Ascending aorta (tissue), 2 donors: ENCODE data around the gene RBM39. TPM values are rescaled to one million over a fixed set of nuclear protein-coding genes. Genes with fewer than 3 reads are reported as not detected.
"Not testable (repeated sequence)": the region's sequence is repeated elsewhere in the genome, so short reads cannot be mapped to it uniquely, and the experiment has no call there.

Experiments used
- DNase-seq, 2 donors: peaks; one replicate each; pipeline ENCODE4 v3.0.0-alpha.2; 2019; ENCODE audit warnings: low spot score in 2 of 2
- H3K27ac ChIP-seq, 2 donors: fragments of 200-600 bp; sonication (generic); one replicate each; pipeline ENCODE4 v1.5.1; 2016 to 2017; ENCODE audit warnings: mild to moderate bottlenecking in 1 of 2
- H3K27me3 ChIP-seq: fragments of 200-600 bp; sonication (generic); one replicate; pipeline ENCODE4 v1.5.1; 2017
- H3K36me3 ChIP-seq, 2 donors: fragments of 200-600 bp; sonication (generic); one replicate each; pipeline ENCODE4 v1.5.1; 2016
- H3K4me1 ChIP-seq, 2 donors: fragments of 200-600 bp; sonication (generic); one replicate each; pipeline ENCODE4 v1.5.1; 2016 to 2017; ENCODE audit warnings: mild to moderate bottlenecking in 1 of 2
- H3K4me3 ChIP-seq, 2 donors: fragments of 200-600 bp; sonication (generic); one replicate each; pipeline ENCODE4 v1.5.1; 2016 to 2017; ENCODE audit warnings: mild to moderate bottlenecking in 1 of 2
- H3K9me3 ChIP-seq, 2 donors: fragments of 200-600 bp; sonication (generic); one replicate each; pipeline ENCODE4 v1.5.1; 2016
- intact Hi-C: fragments of 100-400 bp; cut with DNase I; formaldehyde crosslinking; loops from one replicate; pipeline ENCODE4 v1.15.1; 2023
- total RNA-seq: library from RNA; depleted of rRNA; stranded (reverse); fragments of >200 nt; gene quantifications from one replicate; pipeline ENCODE4 v1.1.0, GENCODE V29; 2016
- TF ChIP-seq, protein P1 (sequence below), 3 experiments: fragments of 200-600 bp in 2 of 3; fragments of 450-650 bp in 1 of 3; sonication (generic) in 2 of 3; IDR thresholded peaks; one replicate each; pipeline ENCODE4 v1.5.1; 2016 to 2019; ENCODE audit warnings: antibody characterized with exemption in 3 of 3, mild to moderate bottlenecking in 1 of 3, moderate library complexity in 1 of 3

Gene RBM39
- total RNA-seq, 1 donor from 2014 or later: 232 TPM

DNA sequence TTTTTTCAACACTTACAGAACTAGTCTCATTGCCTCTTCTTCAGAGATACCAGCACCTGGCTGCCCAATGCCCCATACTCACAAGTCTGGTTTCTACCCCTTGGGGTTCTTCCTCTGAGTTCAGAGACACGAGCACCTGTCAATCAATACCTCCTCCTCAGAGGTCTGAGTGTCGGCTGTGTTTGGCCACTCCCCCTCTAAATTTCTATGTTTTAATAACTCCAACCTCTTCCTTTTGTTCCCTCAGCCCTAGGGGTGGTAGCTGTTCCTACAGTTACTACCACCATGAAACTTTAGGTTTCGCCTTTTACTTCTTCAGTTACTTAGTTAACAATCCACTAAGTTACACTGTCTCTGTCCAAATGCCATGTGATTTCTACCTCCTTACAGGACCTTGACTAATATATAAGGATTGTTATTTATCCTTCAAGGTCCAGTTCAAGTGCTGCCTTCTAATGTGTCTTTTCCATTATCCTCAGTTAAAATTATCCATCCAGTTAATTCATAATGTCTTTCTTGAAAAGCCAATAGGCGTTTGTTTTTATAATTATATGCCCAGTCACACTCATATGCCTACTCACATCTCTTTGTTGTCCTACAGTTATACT is 15.1 kb upstream of the RBM39 start:
- no peaks in the 10 kb centered on the region for H3K4me1 ChIP-seq
- no peaks in the 10 kb centered on the region for H3K27me3 ChIP-seq
- no peaks in the 10 kb centered on the region for H3K36me3 ChIP-seq
- H3K9me3 ChIP-seq: no peaks in the 10 kb centered on the region
- DNase-seq: no peak
- H3K4me3 ChIP-seq: no peak overlapping the region
- no peak overlapping the region for H3K27ac ChIP-seq
- TF ChIP-seq, protein P1, sequence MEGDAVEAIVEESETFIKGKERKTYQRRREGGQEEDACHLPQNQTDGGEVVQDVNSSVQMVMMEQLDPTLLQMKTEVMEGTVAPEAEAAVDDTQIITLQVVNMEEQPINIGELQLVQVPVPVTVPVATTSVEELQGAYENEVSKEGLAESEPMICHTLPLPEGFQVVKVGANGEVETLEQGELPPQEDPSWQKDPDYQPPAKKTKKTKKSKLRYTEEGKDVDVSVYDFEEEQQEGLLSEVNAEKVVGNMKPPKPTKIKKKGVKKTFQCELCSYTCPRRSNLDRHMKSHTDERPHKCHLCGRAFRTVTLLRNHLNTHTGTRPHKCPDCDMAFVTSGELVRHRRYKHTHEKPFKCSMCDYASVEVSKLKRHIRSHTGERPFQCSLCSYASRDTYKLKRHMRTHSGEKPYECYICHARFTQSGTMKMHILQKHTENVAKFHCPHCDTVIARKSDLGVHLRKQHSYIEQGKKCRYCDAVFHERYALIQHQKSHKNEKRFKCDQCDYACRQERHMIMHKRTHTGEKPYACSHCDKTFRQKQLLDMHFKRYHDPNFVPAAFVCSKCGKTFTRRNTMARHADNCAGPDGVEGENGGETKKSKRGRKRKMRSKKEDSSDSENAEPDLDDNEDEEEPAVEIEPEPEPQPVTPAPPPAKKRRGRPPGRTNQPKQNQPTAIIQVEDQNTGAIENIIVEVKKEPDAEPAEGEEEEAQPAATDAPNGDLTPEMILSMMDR (IDR thresholded peaks at IDR 0.05): no peak
- intact Hi-C loops: no loop called here

DNA sequence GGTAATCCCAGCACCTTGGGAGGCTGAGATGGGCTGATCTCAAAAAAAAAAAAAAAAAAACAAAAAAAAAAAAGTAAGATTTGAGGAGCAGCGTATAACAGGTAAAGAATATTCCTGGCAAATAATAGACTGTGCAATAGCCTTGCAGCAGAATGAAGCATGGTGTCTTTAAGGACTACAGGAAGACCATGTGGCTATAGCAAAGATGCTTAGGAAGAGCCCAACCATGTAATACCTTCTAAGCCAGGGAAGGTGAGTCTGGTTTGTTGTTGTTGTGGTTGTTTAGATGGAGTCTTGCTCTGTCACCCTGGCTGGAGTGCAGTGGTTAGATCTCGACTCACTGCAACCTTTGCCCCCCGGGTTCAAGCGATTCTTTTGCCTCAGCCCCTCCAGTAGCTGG is 14.3 kb upstream of the RBM39 start:
- Histone ChIP-seq H3K9me3 (no peaks in the 10 kb centered on the region), H3K27ac (no peak overlapping the region), H3K27me3 (no peaks in the 10 kb centered on the region), H3K4me3 (no peak overlapping the region), H3K4me1 (no peaks in the 10 kb centered on the region), H3K36me3 (no peaks in the 10 kb centered on the region)
- TF ChIP-seq, protein P1 (IDR thresholded peaks at IDR 0.05): no peak
- DNase-seq: no peak
- intact Hi-C loops: no loop called here

DNA sequence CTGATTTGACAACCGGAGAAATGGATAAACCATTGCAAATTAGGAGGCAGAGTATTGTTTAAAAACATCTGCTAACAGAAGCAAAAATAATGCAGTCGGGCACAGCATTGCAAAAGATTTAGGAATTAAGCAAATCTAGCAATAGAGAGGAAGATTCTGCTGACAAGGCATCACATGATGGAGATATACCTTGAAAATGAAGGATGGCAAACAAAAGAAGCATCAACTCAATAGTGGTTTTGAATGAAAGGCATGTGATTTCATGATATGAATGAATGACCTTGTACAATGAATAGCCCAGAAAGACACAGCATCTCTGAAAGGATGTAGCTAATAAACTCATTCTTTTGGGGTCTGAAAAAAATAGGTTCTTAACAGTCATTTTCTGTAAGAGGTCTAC is 8.6 kb upstream of the RBM39 start:
- intact Hi-C loops: no loop called here
- no peaks in the 10 kb centered on the region for H3K27me3 ChIP-seq
- no peaks in the 10 kb centered on the region for H3K9me3 ChIP-seq
- H3K4me3 ChIP-seq: no peak overlapping the region
- TF ChIP-seq, protein P1 (IDR thresholded peaks at IDR 0.05): no peak
- no peaks in the 10 kb centered on the region for H3K36me3 ChIP-seq
- no peaks in the 10 kb centered on the region for H3K4me1 ChIP-seq
- DNase-seq: no peak
- H3K27ac ChIP-seq: no peak overlapping the region

DNA sequence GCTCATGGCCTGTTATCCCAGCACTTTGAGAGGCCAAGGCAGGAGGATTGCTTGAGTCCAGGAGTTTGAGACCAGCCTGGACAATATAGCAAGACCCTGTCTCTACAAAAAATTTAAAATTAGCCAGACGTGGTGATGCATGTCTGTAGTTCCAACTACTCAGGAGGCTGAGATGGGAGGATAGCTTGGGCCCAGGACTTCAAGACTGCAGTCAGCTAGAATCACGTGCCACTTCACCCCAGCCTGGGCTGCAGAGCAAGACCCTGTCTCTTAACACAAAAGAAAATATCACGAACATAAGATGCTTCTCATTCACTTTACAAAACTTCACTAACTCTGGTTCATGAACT is 2.4 kb upstream of the RBM39 start:
- not testable (repeated sequence) for H3K27me3 ChIP-seq, H3K4me3 ChIP-seq, DNase-seq, H3K9me3 ChIP-seq
- Histone ChIP-seq H3K27ac (peak overlapping the region; percentile 90 to 97), H3K4me1 (peaks cover 4 to 14% of the 10 kb centered on the region in 2 donors), H3K36me3 (peaks cover 5 to 13% of the 10 kb centered on the region in 2 donors)
- intact Hi-C loops: loop anchor here (5.0 to 10.0 kb wide), 2 partner anchors 42 to 1040 kb away; partner anchors contain the start of gene TP53INP2

DNA sequence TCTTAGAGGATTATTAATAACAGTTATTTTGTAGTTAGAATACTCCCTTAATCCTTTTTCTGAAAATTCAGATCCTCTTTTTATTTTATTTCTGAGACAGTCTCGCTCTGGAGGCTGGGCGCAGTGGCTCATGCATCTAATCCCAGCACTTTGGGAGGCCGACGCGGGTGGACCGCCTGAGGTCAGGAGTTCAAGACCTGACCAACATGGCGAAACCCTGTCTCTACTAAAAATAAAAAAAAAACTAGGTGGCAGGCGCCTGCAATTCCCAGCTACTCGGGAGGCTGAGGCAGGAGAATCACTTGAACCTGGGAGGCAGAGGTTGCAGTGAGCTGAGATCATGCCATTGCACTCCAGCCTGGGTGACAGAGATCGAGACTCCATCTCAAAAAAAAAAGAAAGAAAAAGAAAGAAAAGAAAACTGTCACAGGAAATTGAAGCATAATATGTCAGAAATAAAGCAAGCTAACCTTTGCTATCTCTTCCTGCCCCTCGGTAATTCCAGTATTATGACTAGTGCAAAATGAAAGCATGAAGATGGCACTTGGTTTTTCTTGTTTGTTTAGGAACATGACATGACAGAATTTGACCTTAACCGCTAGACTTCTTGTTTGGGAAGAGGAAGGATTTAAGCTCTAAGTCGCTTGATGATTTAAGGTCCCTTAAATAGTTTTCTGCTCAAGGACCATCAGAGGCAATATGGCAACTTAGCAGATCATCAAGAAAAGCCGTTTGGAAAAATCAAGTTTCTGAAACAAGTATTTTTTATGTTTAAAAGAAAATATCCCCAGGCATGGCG is 1.8 kb upstream of the RBM39 start:
- peak overlapping the region in 1 of 2 donors; percentile 61 for H3K4me3 ChIP-seq
- H3K9me3 ChIP-seq: no peaks in the 10 kb centered on the region
- peaks cover 6 to 19% of the 10 kb centered on the region in 2 donors for H3K36me3 ChIP-seq
- peak overlapping the region; percentile 90 to 97 for H3K27ac ChIP-seq
- H3K4me1 ChIP-seq: peaks cover 5 to 19% of the 10 kb centered on the region in 2 donors
- TF ChIP-seq, protein P1 (IDR thresholded peaks at IDR 0.05): no peak
- intact Hi-C loops: loop anchor here (5.0 to 10.0 kb wide), 2 partner anchors 42 to 1039 kb away; partner anchors contain the start of gene TP53INP2
- H3K27me3 ChIP-seq: no peaks in the 10 kb centered on the region
- no peak for DNase-seq
